ENCODE measurements around the gene CEACAM19. TPM values are rescaled to one million over a fixed set of nuclear protein-coding genes. Genes with fewer than 3 reads are reported as not detected.
A peak's percentile ranks its signal among the peaks of the same experiment; 100 is the strongest.

Gene CEACAM19
- total and polyA plus RNA-seq, 10 of the 15 experiments (the other 5 are each of a cell fraction or from before 2014, with no cell fraction given) = 0.13 to 0.31 (median 0.17) TPM; not detected in 4

DNA sequence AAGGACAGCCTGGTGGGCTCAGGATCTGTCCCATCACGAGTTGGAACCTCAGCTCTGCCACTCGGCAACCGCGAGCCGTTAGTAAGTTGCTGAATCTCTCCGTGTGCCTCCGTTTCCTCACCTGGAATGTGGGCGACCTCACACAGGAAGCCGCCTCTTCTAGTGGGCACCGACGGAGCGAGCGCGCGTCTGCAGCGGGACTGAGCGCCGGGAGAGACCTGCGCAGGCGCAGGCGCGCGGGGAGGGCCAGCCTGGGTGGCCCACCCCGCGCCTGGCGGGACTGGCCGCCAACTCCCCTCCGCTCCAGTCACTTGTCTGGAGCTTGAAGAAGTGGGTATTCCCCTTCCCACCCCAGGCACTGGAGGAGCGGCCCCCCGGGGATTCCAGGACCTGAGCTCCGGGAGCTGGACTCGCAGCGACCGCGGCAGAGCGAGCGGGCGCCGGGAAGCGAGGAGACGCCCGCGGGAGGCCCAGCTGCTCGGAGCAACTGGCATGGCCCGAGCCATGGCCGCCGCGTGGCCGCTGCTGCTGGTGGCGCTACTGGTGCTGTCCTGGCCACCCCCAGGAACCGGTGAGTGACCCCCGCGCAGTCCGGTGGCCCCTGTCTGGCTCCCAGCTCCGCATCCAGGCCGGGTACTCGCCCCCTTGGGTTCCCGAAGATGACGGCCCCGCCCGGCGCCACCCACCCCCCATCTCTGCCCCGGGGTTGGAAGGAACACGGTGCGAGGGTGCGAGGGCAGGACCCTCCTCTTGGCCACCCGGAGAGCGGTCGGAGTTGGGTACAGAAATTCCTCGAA lies 27.5 kb upstream of the CEACAM19 start, which contains the start of gene PVR:
Gene PVR, plus strand, starts transcription at position 306 of the 797 bp plus-strand sequence. Its CDS starts 187 bp downstream, at position 493.
- no peak for DNase-seq (ENCODE audit: low read depth, low spot score)
- ChIA-PET CTCF (no interaction called here), SMC1A (ENCODE audit: uncharacterized antibody, unreplicated experiment) (no interaction called here), POLR2A (no interaction called here), RAD21 (ENCODE audit: unreplicated experiment) (no interaction called here)
- Histone ChIP-seq H3K4me2 (ENCODE audit: control insufficient read depth, insufficient read depth) (peak within 1 kb of the TSS; percentile 54; the same call in 1 of the 2 replicates), H3K9me3 (replicated peaks; ENCODE audit: control insufficient read depth, insufficient read depth, low read length) (no peaks in the 10 kb centered on the region), H3K4me1 (ENCODE audit: control insufficient read depth, insufficient read depth, low read length) (no peaks in the 10 kb centered on the region), H3K36me3 (ENCODE audit: control insufficient read depth in 2 of 2, insufficient read depth in 2 of 2, low read length in 1 of 2) (no peaks in the 10 kb centered on the region), H2AFZ (ENCODE audit: control insufficient read depth, low read depth, low read length) (peak within 1 kb of the TSS; percentile 29; the same call in 1 of the 2 replicates), H3K79me2 (ENCODE audit: control insufficient read depth, insufficient read depth, low read length) (no peaks in the 10 kb centered on the region), H4K20me1 (ENCODE audit: control insufficient read depth, insufficient read depth) (no peaks in the 10 kb centered on the region), H3K27ac (ENCODE audit: control insufficient read depth, insufficient read depth) (no peak within 1 kb of the TSS), H3K4me3 (peak within 1 kb of the TSS; percentile 36; the same call in 1 of the 2 replicates), H3K27me3 (replicated peaks in 1 of 2; ENCODE audit: control insufficient read depth in 2 of 2, insufficient read depth in 2 of 2, low read length in 1 of 2) (peaks cover 0 to 2% of the 10 kb centered on the region in 2 experiments; a peak in 1 of 4 replicates), H3K9ac (ENCODE audit: control insufficient read depth, insufficient read depth, low read length) (no peak within 1 kb of the TSS)
- WGBS (ENCODE audit: insufficient coverage, insufficient replicate concordance, low lambda C conversion rate, missing lambda C conversion rate) = 29% methylated on average over 70 of the region's 70 CpGs
- no TSS peak for BruUV-seq (replicated peaks)
- FAIRE-seq = no peak
- no peak for ATAC-seq
- intact Hi-C loops (cut with micrococcal nuclease; ENCODE audit: unreplicated experiment) (no loop called here), in situ Hi-C loops (cut with MboI) (no loop called here)
- TF ChIP-seq, protein P1, sequence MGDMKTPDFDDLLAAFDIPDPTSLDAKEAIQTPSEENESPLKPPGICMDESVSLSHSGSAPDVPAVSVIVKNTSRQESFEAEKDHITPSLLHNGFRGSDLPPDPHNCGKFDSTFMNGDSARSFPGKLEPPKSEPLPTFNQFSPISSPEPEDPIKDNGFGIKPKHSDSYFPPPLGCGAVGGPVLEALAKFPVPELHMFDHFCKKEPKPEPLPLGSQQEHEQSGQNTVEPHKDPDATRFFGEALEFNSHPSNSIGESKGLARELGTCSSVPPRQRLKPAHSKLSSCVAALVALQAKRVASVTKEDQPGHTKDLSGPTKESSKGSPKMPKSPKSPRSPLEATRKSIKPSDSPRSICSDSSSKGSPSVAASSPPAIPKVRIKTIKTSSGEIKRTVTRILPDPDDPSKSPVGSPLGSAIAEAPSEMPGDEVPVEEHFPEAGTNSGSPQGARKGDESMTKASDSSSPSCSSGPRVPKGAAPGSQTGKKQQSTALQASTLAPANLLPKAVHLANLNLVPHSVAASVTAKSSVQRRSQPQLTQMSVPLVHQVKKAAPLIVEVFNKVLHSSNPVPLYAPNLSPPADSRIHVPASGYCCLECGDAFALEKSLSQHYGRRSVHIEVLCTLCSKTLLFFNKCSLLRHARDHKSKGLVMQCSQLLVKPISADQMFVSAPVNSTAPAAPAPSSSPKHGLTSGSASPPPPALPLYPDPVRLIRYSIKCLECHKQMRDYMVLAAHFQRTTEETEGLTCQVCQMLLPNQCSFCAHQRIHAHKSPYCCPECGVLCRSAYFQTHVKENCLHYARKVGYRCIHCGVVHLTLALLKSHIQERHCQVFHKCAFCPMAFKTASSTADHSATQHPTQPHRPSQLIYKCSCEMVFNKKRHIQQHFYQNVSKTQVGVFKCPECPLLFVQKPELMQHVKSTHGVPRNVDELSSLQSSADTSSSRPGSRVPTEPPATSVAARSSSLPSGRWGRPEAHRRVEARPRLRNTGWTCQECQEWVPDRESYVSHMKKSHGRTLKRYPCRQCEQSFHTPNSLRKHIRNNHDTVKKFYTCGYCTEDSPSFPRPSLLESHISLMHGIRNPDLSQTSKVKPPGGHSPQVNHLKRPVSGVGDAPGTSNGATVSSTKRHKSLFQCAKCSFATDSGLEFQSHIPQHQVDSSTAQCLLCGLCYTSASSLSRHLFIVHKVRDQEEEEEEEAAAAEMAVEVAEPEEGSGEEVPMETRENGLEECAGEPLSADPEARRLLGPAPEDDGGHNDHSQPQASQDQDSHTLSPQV (IDR thresholded peaks at IDR 0.05) = no peak
- no peak for TF ChIP-seq SMAD5 (IDR thresholded peaks at IDR 0.05; ENCODE audit: low read depth)
- TF ChIP-seq, protein P2, sequence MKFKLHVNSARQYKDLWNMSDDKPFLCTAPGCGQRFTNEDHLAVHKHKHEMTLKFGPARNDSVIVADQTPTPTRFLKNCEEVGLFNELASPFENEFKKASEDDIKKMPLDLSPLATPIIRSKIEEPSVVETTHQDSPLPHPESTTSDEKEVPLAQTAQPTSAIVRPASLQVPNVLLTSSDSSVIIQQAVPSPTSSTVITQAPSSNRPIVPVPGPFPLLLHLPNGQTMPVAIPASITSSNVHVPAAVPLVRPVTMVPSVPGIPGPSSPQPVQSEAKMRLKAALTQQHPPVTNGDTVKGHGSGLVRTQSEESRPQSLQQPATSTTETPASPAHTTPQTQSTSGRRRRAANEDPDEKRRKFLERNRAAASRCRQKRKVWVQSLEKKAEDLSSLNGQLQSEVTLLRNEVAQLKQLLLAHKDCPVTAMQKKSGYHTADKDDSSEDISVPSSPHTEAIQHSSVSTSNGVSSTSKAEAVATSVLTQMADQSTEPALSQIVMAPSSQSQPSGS (IDR thresholded peaks at IDR 0.05; ENCODE audit: low read length) = no peak
- TF ChIP-seq, protein P3, sequence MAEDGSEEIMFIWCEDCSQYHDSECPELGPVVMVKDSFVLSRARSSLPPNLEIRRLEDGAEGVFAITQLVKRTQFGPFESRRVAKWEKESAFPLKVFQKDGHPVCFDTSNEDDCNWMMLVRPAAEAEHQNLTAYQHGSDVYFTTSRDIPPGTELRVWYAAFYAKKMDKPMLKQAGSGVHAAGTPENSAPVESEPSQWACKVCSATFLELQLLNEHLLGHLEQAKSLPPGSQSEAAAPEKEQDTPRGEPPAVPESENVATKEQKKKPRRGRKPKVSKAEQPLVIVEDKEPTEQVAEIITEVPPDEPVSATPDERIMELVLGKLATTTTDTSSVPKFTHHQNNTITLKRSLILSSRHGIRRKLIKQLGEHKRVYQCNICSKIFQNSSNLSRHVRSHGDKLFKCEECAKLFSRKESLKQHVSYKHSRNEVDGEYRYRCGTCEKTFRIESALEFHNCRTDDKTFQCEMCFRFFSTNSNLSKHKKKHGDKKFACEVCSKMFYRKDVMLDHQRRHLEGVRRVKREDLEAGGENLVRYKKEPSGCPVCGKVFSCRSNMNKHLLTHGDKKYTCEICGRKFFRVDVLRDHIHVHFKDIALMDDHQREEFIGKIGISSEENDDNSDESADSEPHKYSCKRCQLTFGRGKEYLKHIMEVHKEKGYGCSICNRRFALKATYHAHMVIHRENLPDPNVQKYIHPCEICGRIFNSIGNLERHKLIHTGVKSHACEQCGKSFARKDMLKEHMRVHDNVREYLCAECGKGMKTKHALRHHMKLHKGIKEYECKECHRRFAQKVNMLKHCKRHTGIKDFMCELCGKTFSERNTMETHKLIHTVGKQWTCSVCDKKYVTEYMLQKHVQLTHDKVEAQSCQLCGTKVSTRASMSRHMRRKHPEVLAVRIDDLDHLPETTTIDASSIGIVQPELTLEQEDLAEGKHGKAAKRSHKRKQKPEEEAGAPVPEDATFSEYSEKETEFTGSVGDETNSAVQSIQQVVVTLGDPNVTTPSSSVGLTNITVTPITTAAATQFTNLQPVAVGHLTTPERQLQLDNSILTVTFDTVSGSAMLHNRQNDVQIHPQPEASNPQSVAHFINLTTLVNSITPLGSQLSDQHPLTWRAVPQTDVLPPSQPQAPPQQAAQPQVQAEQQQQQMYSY (CRISPR knock-in tag; IDR thresholded peaks at IDR 0.05) = no peak
- TF ChIP-seq, protein P4, sequence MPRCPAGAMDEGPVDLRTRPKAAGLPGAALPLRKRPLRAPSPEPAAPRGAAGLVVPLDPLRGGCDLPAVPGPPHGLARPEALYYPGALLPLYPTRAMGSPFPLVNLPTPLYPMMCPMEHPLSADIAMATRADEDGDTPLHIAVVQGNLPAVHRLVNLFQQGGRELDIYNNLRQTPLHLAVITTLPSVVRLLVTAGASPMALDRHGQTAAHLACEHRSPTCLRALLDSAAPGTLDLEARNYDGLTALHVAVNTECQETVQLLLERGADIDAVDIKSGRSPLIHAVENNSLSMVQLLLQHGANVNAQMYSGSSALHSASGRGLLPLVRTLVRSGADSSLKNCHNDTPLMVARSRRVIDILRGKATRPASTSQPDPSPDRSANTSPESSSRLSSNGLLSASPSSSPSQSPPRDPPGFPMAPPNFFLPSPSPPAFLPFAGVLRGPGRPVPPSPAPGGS (IDR thresholded peaks at IDR 0.05; ENCODE audit: borderline replicate concordance, insufficient read depth, low read depth, low read length, poor library complexity, severe bottlenecking) = no peak
- no peak for TF ChIP-seq NRF1 (conservative IDR thresholded peaks at IDR 0.05; ENCODE audit: low read depth, low read length)
- TF ChIP-seq EED (IDR thresholded peaks at IDR 0.05; ENCODE audit: low read depth) = no peak
- TF ChIP-seq POU2F2 (IDR thresholded peaks at IDR 0.05; ENCODE audit: borderline replicate concordance, low read depth, low read length) = no peak
- TF ChIP-seq, protein P5, sequence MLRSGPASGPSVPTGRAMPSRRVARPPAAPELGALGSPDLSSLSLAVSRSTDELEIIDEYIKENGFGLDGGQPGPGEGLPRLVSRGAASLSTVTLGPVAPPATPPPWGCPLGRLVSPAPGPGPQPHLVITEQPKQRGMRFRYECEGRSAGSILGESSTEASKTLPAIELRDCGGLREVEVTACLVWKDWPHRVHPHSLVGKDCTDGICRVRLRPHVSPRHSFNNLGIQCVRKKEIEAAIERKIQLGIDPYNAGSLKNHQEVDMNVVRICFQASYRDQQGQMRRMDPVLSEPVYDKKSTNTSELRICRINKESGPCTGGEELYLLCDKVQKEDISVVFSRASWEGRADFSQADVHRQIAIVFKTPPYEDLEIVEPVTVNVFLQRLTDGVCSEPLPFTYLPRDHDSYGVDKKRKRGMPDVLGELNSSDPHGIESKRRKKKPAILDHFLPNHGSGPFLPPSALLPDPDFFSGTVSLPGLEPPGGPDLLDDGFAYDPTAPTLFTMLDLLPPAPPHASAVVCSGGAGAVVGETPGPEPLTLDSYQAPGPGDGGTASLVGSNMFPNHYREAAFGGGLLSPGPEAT (IDR thresholded peaks at IDR 0.05; ENCODE audit: low read depth) = no peak
- no peak for TF ChIP-seq IKZF2 (IDR thresholded peaks at IDR 0.05)
